Ectodermal cell (in vitro differentiated cells): ENCODE results near the gene BRINP2.

Experiments used
- H3K27ac ChIP-seq: 2 replicates; pipeline ENCODE4 v1.7.0; 2013; ENCODE audit warnings: mild to moderate bottlenecking, low read depth, low read length; ENCODE audit not compliant: insufficient read depth, poor library complexity, severe bottlenecking
- H3K27me3 ChIP-seq: 2 replicates; pipeline ENCODE4 v1.7.0; 2013; ENCODE audit warnings: mild to moderate bottlenecking, low read length; ENCODE audit not compliant: insufficient read depth, control insufficient read depth, poor library complexity, severe bottlenecking
- H3K36me3 ChIP-seq: one replicate; pipeline ENCODE4 v1.7.0; 2013; ENCODE audit warnings: low read length; ENCODE audit not compliant: control insufficient read depth, insufficient read depth
- H3K4me1 ChIP-seq: one replicate; pipeline ENCODE4 v1.7.0; 2013; ENCODE audit warnings: low read length; ENCODE audit not compliant: control insufficient read depth, insufficient read depth
- H3K4me3 ChIP-seq: 2 replicates; pipeline ENCODE4 v1.7.0; 2013; ENCODE audit warnings: low read depth, low read length, control low read depth; ENCODE audit not compliant: insufficient read depth
- H3K9me3 ChIP-seq: 2 replicates; pipeline ENCODE4 v1.7.0; 2013; ENCODE audit warnings: mild to moderate bottlenecking, low read length, moderate library complexity; ENCODE audit not compliant: control insufficient read depth
- WGBS, 2 experiments: methylation state at CpG; one replicate each; pipeline ENCODE4 v1.1.7; 2013; ENCODE audit warnings: missing lambda C conversion rate in 2 of 2; 5-methylcytosine and 5-hydroxymethylcytosine counted together

Gene BRINP2

DNA sequence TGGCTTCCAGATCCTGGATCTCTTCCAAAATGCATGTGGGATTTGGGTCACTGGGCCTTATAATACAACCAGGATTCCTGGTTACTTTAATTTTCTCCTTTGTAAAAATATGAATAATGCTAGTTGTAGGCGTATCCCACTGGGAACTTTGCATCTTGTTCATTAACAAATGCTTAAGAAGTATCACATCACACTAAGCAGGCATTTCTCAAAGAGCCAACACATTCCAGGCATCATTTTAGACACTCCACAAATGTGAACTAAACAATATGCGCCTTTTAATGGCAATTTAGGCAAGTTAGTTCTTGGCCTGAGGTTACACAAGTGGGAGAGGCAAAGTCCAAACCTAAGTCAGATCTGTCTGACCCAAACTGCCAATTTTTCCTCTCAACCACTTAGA, 15.9 kb downstream of the BRINP2 start:
- no peaks in the 10 kb centered on the region for H3K36me3 ChIP-seq
- no peak overlapping the region for H3K27ac ChIP-seq
- no peaks in the 10 kb centered on the region for H3K4me1 ChIP-seq
- 96 to 100% methylated on average over 2 of the region's 2 CpGs for WGBS, 2 experiments
- H3K4me3 ChIP-seq, result no peak overlapping the region
- no peaks in the 10 kb centered on the region for H3K9me3 ChIP-seq
- no peaks in the 10 kb centered on the region for H3K27me3 ChIP-seq

DNA sequence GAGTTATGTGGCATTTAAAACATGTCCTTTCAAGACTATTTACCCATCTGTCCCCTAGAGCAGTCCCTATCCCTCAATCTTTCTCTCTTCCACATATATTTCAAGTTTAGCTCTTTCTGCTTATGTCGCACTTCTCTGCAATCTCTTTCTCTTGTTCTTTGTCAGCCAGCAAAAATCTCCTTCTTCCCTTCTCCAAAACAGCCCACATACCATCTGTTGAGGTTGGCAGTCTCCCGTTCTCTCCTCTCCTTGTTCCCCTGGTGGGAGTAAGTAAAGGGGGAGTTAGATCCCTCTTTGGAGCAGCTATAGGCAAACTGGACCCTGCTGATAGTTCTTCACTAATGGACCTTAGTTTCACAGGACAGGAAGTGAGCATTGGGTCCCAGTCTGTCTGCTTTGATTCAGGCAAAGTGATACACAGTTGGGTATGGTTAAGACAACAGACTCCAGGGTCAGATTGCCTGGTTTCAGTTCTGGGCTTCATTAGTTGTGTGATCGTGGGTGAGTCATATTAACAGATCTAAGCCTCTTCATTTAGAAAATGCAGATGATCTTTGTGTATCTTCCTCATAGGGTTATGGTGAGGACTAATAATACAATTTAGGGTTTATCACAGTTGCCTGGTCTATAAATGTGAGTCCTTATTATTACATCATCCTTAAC, 19.7 kb downstream of the BRINP2 start:
- Histone ChIP-seq H3K9me3 (no peaks in the 10 kb centered on the region), H3K4me1 (no peaks in the 10 kb centered on the region), H3K4me3 (no peak overlapping the region), H3K27ac (no peak overlapping the region), H3K27me3 (no peaks in the 10 kb centered on the region), H3K36me3 (no peaks in the 10 kb centered on the region)
- 87 to 93% methylated on average over 3 of the region's 3 CpGs for WGBS, 2 experiments

DNA sequence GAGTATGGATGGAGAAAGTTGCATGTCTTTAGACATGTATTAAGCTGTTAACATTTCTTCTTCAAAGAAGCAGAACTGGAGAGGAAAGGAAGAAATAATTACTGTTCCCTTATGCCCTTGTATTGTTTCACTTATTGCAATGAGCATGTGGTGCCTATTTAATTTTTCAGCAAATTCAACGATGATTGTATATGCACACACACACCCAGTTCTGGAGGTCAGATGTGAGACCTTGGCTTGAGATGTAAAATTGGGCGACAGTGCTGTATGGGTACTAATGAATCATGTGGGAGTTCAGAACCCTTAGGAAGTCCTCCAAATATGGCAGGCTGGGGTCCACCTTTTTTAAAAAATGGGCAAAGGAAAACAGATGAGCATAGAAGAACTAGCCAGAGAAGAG, 27.5 kb downstream of the BRINP2 start:
- H3K4me1 ChIP-seq, result no peaks in the 10 kb centered on the region
- WGBS, 2 experiments, result 91 to 93% methylated on average over 2 of the region's 2 CpGs
- no peak overlapping the region for H3K4me3 ChIP-seq
- H3K27ac ChIP-seq, result no peak overlapping the region
- H3K9me3 ChIP-seq, result no peaks in the 10 kb centered on the region
- no peaks in the 10 kb centered on the region for H3K36me3 ChIP-seq
- H3K27me3 ChIP-seq, result no peaks in the 10 kb centered on the region

DNA sequence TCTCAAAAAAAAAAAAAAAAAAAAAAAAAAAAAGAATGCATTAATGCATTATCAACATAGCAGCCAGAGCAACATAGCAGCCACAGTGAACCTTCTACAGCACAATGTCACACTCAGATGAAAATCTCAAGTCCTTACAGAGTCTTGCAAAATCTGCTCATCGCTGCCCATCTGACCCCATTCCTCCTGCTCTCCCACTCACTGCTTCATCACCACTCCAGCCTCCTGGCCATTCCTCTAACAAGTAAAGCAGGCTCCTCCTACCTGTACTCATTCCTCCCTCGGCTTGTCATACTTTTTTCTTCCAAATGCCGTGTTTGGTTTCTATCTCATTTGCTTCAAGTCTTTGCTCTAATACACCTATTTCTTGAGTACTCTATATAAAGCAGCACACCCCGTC, 29.5 kb downstream of the BRINP2 start:
- Histone ChIP-seq H3K27ac (no peak overlapping the region), H3K9me3 (no peaks in the 10 kb centered on the region), H3K4me3 (no peak overlapping the region), H3K4me1 (no peaks in the 10 kb centered on the region), H3K36me3 (no peaks in the 10 kb centered on the region), H3K27me3 (no peaks in the 10 kb centered on the region)
- 88% methylated on average over 3 of the region's 4 CpGs for WGBS, 2 experiments

DNA sequence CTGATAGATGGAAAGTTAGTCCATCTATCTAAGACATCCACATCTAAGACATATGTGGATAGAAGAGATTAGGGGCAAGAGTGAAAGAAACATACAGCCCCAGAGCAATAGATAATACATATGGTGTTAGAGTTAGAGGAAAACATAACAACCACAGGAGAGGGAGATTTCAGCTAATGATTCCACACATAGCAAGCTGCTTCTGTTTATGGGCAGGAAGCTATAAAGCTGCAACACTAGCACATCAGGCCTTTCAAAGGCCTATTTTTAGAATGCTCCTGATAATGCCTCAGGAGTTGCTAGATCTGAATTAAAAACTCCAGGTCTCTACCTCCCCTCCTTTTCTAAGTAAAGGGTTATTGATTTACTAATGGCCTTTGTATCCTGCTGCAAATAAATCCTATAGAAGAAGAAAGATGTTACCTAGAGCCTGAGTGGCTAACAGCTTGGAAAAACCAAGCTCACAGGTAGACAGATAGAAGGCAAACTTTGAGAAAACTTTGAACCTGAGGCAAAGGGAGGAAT, 36.1 kb downstream of the BRINP2 start:
- Histone ChIP-seq H3K27ac (no peak overlapping the region), H3K27me3 (peaks cover 7% of the 10 kb centered on the region), H3K4me1 (no peaks in the 10 kb centered on the region), H3K36me3 (no peaks in the 10 kb centered on the region), H3K4me3 (no peak overlapping the region), H3K9me3 (no peaks in the 10 kb centered on the region)

DNA sequence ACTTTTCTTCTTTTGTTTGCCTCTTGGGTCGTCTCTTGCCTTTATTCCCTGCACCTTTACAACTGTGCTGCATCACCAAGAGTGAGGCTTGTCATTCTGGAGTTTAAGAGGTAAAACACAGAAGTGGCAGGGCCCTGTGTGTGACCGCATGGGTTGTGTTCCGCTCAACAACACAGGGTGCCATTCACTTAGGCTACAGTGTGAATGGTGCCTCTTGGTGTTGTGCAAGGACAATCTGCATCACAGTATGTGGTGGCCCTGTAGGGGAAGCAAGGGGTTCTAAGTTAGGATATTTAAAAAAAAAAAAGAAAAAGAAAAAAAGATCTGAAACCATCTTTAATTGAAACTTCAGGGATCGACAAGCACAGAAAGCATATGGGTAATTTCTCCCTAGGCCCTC, 38.2 kb downstream of the BRINP2 start:
- Histone ChIP-seq H3K4me1 (no peaks in the 10 kb centered on the region), H3K27ac (no peak overlapping the region), H3K27me3 (peaks cover 7% of the 10 kb centered on the region), H3K9me3 (no peaks in the 10 kb centered on the region), H3K36me3 (no peaks in the 10 kb centered on the region), H3K4me3 (no peak overlapping the region)
- WGBS, 2 experiments, result 55 to 68% methylated on average over 4 of the region's 4 CpGs

DNA sequence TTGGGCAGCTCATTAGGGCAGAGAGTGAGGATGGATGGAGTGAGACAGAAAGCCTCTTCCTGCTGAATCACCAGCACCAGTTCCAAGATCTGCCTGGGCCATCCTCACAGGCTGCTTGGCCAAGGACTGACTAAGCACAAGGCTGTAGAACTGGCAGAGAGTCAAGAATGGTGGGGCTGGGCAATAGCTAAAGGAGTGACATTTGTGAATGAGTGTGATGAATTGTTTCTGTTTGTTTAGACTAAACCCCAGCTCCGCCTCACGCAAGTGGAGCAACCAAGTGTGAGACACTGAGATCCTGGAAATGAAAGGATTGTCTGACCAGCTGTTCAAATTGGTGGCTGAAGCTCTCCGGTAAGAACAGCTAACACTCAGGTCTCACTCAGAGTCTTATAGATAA, 38.6 kb downstream of the BRINP2 start:
- no peaks in the 10 kb centered on the region for H3K9me3 ChIP-seq
- WGBS, 2 experiments, result 81 to 90% methylated on average over 2 to 3 of the region's 3 CpGs
- no peak overlapping the region for H3K4me3 ChIP-seq
- H3K27ac ChIP-seq, result no peak overlapping the region
- H3K4me1 ChIP-seq, result no peaks in the 10 kb centered on the region
- no peaks in the 10 kb centered on the region for H3K36me3 ChIP-seq
- peaks cover 7% of the 10 kb centered on the region for H3K27me3 ChIP-seq

DNA sequence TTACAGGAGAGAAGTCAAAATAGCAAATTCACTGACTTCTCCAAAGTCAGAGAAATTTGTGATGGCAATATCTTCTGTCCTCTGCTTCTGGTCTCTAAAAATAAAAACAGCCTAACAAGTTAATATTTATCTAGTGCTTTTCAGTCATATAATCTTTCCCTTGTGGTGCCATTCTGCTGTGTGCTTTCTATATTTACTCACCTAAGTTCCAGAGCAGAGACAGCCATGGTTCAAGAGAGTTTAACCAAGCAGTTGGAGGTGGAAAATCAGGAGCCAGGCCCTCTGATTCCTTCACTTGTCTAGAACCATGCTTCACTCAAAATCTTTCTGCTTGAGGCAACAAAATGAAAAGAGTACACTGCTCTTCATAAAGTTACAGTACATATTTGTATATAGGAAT, 39.3 kb downstream of the BRINP2 start:
- H3K27me3 ChIP-seq, result peaks cover 7% of the 10 kb centered on the region
- H3K4me1 ChIP-seq, result no peaks in the 10 kb centered on the region
- H3K36me3 ChIP-seq, result no peaks in the 10 kb centered on the region
- H3K9me3 ChIP-seq, result no peaks in the 10 kb centered on the region
- no peak overlapping the region for H3K27ac ChIP-seq
- H3K4me3 ChIP-seq, result no peak overlapping the region

DNA sequence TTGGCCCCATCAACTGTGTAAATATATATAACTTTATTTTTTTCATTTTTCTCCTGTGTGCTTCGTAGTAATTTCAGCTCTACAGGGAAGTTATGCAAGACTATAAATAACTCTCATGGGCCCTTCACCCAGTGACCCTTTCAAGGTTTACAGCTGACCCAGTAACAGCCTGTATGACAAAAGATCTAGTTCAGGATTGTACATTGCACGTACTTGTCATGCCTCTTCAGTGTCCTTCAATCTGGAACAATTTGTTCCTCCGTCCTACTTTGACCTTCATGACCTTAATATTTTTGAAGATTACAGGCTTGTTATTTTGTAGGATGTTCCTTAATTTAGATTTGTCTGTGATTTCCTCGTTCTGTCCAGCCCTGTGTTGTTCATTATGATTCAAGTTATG, 40.5 kb downstream of the BRINP2 start:
- Histone ChIP-seq H3K27ac (no peak overlapping the region), H3K9me3 (no peaks in the 10 kb centered on the region), H3K36me3 (no peaks in the 10 kb centered on the region), H3K27me3 (peaks cover 7% of the 10 kb centered on the region), H3K4me3 (no peak overlapping the region), H3K4me1 (no peaks in the 10 kb centered on the region)
- WGBS, 2 experiments, result 92% methylated on average over 4 of the region's 4 CpGs

DNA sequence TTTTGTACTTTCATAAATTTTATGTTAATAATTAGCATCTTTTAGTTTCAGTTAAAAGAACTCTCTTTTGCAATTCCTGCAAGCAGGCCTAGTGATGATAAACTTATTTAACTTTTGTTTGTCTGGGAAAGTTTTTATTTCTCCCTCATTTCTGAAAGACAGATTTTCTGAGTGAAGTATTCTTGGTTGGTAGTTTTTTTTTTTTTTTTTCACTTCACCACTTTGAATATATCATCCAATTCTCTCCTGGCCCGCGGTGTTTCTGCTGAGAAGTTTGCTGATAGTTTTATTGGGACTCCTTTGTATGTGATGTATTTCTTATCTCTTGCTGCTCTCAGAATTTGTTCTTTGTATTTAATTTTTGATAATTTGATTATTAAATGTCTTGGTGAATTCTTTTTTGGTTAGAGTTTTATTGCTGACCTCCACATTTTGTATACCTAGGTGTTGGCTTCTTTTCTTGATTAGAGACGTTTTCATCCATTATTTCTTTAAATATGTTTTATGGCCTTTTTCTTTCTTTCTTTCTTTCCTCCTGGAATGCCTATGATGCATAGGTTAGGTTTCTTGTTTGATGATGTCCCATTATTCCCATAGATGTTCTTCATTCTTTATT, 45.9 kb downstream of the BRINP2 start:
- no peaks in the 10 kb centered on the region for H3K36me3 ChIP-seq
- no peaks in the 10 kb centered on the region for H3K9me3 ChIP-seq
- H3K27me3 ChIP-seq, result no peaks in the 10 kb centered on the region
- H3K4me1 ChIP-seq, result no peaks in the 10 kb centered on the region
- WGBS, 2 experiments, result no CpG with 5 or more reads among the region's 3 CpGs
- no peak overlapping the region for H3K4me3 ChIP-seq
- no peak overlapping the region for H3K27ac ChIP-seq
